ENCODE measurements around the gene PGA5.
"Not testable (repeated sequence)": the region's sequence is repeated elsewhere in the genome, so short reads cannot be mapped to it uniquely, and the experiment has no call there.

PGA5 gene

DNA sequence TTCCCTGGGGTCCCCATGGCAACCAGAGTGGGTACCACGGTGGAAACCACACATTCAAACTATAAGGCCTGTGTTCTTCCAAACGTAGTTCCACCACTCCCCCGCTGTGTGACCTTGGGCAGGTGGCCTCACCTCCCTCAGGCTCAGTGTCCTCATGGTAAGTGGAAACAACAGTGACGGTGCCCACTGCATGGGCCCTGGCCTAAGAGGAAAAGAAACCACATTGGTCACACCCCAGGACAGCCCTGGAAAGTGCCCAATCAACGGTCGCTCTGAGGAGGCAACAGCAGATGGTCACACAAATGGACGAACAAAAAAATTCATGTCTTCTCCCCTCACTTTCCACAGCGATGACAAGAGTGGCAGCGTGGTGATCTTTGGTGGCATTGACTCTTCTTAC is 7.1 kb downstream of the PGA5 start:
- CTCF ChIA-PET; DNase-seq (ENCODE audit: extremely low spot score); POLR2A ChIA-PET: not testable (repeated sequence)

DNA sequence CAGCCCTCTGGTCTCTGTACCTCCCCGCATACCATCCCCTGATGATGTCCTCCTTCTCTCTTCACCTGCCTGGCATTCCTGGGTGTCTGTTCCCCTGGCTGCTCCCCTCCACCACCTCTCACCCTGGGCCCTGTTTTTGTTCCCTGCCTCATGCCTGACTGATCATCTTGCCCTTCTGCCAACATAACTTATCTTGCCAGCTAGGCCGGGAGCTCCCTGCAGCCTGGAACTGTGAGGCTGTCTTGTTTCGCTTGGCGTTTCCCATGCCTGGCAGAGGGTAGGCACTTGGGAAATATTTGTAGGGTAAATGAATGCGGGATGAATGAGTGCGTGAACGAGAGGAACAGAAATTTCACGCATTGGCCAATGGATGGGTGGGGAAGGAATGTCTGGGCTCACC is 8.2 kb downstream of the PGA5 start:
- POLR2A ChIA-PET; CTCF ChIA-PET; DNase-seq (ENCODE audit: extremely low spot score): not testable (repeated sequence)

DNA sequence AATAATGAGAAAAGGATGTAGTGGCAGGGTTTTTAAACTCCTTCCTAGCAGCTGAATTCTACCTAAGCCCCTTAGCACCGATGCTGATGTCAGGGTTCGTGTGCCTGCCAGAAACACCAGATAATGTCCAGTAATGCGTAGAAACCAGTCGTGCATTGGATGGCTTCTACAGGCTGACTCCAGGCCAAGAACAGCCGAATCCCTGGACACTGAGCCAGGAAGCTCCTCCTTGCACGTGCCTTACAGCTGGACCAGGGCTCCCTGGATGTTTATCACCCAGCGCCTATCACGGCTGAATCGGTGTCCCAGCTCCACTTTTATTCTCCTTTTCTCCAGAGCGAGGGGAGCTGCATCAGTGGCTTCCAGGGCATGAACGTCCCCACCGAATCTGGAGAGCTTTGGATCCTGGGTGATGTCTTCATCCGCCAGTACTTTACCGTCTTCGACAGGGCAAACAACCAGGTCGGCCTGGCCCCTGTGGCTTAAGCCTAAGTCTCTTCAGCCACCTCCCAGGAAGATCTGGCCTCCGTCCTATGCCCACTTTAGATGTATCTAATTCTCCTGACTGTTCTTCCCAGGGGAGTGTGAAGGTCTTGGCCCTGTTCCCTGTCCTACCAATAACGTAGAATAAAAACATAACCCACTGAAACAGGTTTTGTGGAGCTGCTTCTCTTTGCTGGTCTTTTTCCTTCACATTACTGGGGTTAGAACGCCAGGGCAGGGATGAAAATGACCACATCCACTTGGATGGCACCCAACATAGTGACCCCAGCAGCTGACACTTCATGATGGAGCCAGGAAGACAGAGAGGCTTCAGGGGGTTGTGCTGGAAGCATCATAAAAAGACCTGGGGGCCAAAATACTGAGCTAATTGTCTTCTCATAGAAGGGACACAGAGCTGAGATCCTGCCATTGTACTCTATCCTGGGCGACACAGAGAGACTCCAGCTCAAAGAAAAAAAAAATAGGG is 10.1 kb downstream of the PGA5 start:
- DNase-seq (ENCODE audit: extremely low spot score); POLR2A ChIA-PET: not testable (repeated sequence)
- CTCF ChIA-PET: interaction anchor here (0.9 kb wide), 1 partner anchor 20 kb away, joined by 4 read pairs; no protein-coding TSS in a partner anchor

DNA sequence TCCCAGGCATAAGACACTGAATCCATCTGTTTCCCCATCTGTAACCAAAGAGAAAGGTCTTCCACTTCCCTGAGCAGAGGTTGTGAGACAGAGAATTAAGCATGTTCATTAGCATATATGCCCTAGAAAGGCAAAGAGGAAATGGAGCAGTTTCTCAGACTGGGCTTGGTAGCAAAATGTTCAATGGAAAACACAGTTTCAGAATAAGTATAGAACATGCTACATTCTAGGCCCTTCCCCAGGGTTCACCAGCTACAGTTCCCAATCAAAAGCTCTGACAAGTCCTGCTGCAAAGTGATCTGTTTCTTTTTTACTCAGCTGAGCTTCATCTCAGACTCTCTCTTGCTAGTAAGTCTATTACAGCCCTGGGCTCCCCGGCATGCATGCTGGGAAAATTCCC is 11.4 kb downstream of the PGA5 start:
- POLR2A ChIA-PET; DNase-seq (ENCODE audit: extremely low spot score): not testable (repeated sequence)
- CTCF ChIA-PET: interaction anchor here (0.6 to 0.9 kb wide), 2 partner anchors 10 to 18 kb away, joined by 4 to 5 read pairs; no protein-coding TSS in a partner anchor

DNA sequence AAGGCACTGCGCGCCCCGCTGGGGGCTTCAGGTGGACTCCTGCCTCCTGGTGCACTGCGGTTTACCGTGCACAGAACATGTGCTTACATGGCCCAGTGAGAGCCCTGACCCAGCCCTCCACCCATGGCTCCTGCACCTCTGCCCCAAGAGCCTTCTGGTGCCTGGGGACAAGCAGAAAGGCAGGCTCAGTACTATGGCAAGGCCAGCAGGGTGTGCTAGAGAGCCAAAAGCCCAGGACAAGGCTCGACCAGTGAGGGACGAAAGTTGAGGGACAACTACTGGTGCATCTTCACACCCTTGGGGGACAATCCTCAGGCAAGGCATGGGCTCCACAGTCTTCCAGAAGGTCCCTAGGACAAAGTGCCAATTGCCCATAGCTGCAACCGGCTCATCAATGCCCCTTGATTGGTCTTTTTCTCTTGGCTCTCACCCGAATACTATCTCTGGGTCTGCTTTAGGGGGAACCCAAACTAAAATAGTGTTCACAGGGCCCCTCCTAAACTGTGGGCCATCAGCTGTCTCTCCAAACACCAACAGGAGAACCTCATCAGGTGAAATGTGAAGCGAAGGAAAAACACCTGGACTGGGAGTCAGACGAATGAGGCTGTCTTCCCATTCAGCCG is 13.5 kb downstream of the PGA5 start:
- POLR2A ChIA-PET: no interaction called here
- TF ChIP-seq LEF1 (IDR thresholded peaks at IDR 0.05; ENCODE audit: borderline replicate concordance) (no peak), SP1 (IDR thresholded peaks at IDR 0.05) (no peak), FOXA1 (IDR thresholded peaks at IDR 0.05) (no peak), BHLHE40 (IDR thresholded peaks at IDR 0.05; ENCODE audit: borderline replicate concordance) (no peak), TARDBP (IDR thresholded peaks at IDR 0.05) (no peak), CTBP1 (IDR thresholded peaks at IDR 0.05; ENCODE audit: borderline replicate concordance) (no peak)
- CTCF ChIA-PET: interaction anchor here (0.6 to 1.1 kb wide), 3 partner anchors 10 to 280 kb away, joined by 3 read pairs; no protein-coding TSS in a partner anchor
- peak; percentile 88 for DNase-seq (ENCODE audit: extremely low spot score)

DNA sequence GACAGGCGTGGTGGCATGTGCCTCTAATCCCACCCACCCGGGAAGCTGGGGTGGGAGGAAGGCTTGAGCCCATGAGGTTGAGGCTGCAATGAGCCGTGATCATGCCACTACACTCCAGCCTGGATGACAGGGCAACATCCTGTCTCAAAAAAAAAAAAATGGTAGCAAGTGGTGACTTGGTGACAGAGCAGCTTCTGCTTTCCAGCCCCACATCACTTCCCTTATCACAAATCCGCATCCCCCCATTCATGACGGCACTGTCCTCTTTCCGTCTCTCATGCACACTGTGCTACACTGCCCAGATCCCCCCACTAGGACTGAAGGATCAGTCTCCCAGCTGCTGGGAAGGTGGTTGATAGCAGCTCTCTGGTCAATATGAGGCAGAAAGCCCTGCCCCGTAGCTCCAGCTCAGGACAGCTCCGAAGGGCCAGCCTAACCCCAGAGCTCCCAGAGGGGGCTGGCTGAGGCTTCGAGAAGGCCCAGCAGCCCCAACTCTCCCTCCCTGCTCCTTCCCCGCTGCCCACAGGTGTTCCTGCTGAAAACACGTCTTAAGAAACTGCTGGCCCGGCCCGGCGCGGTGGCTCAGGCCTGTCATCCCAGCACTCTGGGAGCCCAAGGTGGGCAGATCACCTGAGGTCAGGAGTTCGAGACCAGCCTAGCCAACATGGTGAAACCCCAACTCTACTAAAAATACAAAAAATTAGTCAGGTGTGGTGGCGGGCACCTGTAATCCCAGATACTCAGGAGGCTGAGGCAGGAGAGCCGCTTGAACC is 15.9 kb downstream of the PGA5 start:
- CTCF ChIA-PET: no interaction called here
- POLR2A ChIA-PET: no interaction called here
- no peak for TF ChIP-seq HDGF (IDR thresholded peaks at IDR 0.05; ENCODE audit: borderline replicate concordance)
- no peak for TF ChIP-seq FOXA1 (IDR thresholded peaks at IDR 0.05)
- TF ChIP-seq, protein P1, sequence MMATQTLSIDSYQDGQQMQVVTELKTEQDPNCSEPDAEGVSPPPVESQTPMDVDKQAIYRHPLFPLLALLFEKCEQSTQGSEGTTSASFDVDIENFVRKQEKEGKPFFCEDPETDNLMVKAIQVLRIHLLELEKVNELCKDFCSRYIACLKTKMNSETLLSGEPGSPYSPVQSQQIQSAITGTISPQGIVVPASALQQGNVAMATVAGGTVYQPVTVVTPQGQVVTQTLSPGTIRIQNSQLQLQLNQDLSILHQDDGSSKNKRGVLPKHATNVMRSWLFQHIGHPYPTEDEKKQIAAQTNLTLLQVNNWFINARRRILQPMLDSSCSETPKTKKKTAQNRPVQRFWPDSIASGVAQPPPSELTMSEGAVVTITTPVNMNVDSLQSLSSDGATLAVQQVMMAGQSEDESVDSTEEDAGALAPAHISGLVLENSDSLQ (IDR thresholded peaks at IDR 0.05): no peak
- TF ChIP-seq SUZ12 (IDR thresholded peaks at IDR 0.05): no peak
- TF ChIP-seq TARDBP (IDR thresholded peaks at IDR 0.05): no peak
- no peak for TF ChIP-seq ELF4 (IDR thresholded peaks at IDR 0.05)
- no peak for TF ChIP-seq L3MBTL2 (conservative IDR thresholded peaks at IDR 0.05)
- TF ChIP-seq FOXM1 (IDR thresholded peaks at IDR 0.05; ENCODE audit: borderline replicate concordance): no peak
- TF ChIP-seq ZNF384 (IDR thresholded peaks at IDR 0.05): no peak
- no peak for TF ChIP-seq LEF1 (IDR thresholded peaks at IDR 0.05; ENCODE audit: borderline replicate concordance)
- no peak for TF ChIP-seq SP1 (IDR thresholded peaks at IDR 0.05)
- no peak for TF ChIP-seq NFRKB (IDR thresholded peaks at IDR 0.05)
- TF ChIP-seq CTBP1 (IDR thresholded peaks at IDR 0.05; ENCODE audit: borderline replicate concordance): no peak
- TF ChIP-seq FOXK2 (IDR thresholded peaks at IDR 0.05): no peak
- TF ChIP-seq BHLHE40 (IDR thresholded peaks at IDR 0.05; ENCODE audit: borderline replicate concordance): no peak
- TF ChIP-seq ARNT (IDR thresholded peaks at IDR 0.05): no peak
- DNase-seq (ENCODE audit: extremely low spot score): no peak

DNA sequence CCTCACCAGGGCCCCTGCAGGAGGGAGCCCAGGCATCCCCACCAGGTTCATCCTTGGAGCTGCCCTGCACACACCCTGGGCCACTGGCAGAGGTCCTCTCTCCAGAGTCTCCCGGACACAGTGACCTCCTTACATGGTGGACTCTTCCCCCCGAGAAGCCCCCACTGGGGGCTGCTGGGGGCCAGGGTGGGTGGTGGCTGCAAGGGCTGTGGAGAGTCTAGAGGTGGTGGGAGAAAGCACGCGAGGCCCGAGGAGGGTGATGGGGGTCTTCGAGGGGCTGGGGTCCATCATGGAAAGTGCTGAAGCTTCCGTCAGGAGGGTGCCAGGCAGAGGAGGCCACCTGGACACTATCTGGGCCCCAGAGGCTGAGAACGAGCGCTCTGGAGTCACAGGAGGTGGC is 17.6 kb downstream of the PGA5 start:
- TF ChIP-seq TARDBP (IDR thresholded peaks at IDR 0.05) (no peak), BHLHE40 (IDR thresholded peaks at IDR 0.05; ENCODE audit: borderline replicate concordance) (no peak), HDGF (IDR thresholded peaks at IDR 0.05; ENCODE audit: borderline replicate concordance) (no peak), FOXM1 (IDR thresholded peaks at IDR 0.05; ENCODE audit: borderline replicate concordance) (no peak), SUZ12 (IDR thresholded peaks at IDR 0.05) (no peak), L3MBTL2 (conservative IDR thresholded peaks at IDR 0.05) (no peak), ELF4 (IDR thresholded peaks at IDR 0.05) (no peak), NFRKB (IDR thresholded peaks at IDR 0.05) (no peak), CTBP1 (IDR thresholded peaks at IDR 0.05; ENCODE audit: borderline replicate concordance) (no peak), ARNT (IDR thresholded peaks at IDR 0.05) (no peak), LEF1 (IDR thresholded peaks at IDR 0.05; ENCODE audit: borderline replicate concordance) (no peak)
- ChIA-PET CTCF (no interaction called here), POLR2A (no interaction called here)
- no peak for DNase-seq (ENCODE audit: extremely low spot score)

DNA sequence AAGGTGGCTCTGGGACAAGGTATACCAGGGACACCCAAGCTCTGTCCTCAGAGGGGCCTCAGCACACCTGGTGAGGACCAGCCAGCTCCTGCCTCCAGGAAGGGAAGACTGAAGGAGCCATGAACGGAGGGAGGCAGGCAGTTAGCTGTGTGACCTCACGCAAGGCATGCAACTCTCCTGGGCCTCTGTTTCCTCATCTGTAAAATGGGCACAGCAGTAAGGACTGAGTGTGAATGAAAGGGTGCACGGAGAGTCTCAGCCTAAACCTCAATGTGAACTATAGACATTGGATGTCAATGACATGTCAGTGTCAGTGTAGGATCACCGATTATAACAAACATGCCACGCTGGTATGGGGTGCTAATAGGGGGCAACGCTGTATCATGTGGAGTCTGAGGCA is 18.4 kb downstream of the PGA5 start:
- TF ChIP-seq HDGF (IDR thresholded peaks at IDR 0.05; ENCODE audit: borderline replicate concordance) (no peak), ELF4 (IDR thresholded peaks at IDR 0.05) (no peak), BHLHE40 (IDR thresholded peaks at IDR 0.05; ENCODE audit: borderline replicate concordance) (no peak), FOXM1 (IDR thresholded peaks at IDR 0.05; ENCODE audit: borderline replicate concordance) (no peak), LEF1 (IDR thresholded peaks at IDR 0.05; ENCODE audit: borderline replicate concordance) (no peak), L3MBTL2 (conservative IDR thresholded peaks at IDR 0.05) (no peak), SP1 (IDR thresholded peaks at IDR 0.05) (no peak), SUZ12 (IDR thresholded peaks at IDR 0.05) (no peak), NFRKB (IDR thresholded peaks at IDR 0.05) (no peak)
- TF ChIP-seq, protein P1 (IDR thresholded peaks at IDR 0.05): no peak
- DNase-seq (ENCODE audit: extremely low spot score): no peak
- CTCF ChIA-PET: no interaction called here
- POLR2A ChIA-PET: no interaction called here

Data from HEK293T (cell line).